Measurements from ENCODE around the gene DENND5A.
"Not testable (repeated sequence)": the region's sequence is repeated elsewhere in the genome, so short reads cannot be mapped to it uniquely, and the experiment has no call there.

DENND5A gene

GRCh38 chr11:9137293-9138132, 127.6 kb downstream of the DENND5A start:
- no peak for DNase-seq

- DNase-seq, result no peak
These were observed 128.4 kb downstream of the DENND5A start for GRCh38 chr11:9136741-9137140.

- DNase-seq, result no peak
These were observed 131.2 kb downstream of the DENND5A start for GRCh38 chr11:9133956-9134355.

- no peak for DNase-seq
These were observed 132.8 kb downstream of the DENND5A start for GRCh38 chr11:9132203-9132878.

- no peak for DNase-seq
These were observed 134.9 kb downstream of the DENND5A start for GRCh38 chr11:9130297-9130696.

- DNase-seq, result no peak
These were observed 138.5 kb downstream of the DENND5A start for GRCh38 chr11:9126636-9127035.

- no peak for DNase-seq
These were observed 139.8 kb downstream of the DENND5A start for GRCh38 chr11:9125185-9125886.

- DNase-seq, result no peak
These were observed 141.4 kb downstream of the DENND5A start for GRCh38 chr11:9123595-9124304.

GRCh38 chr11:9121469-9121796, 143.7 kb downstream of the DENND5A start:
- DNase-seq, result no peak

- no peak for DNase-seq
These were observed 144.3 kb downstream of the DENND5A start for GRCh38 chr11:9120664-9121468.

- DNase-seq, result no peak
These were observed 146.9 kb downstream of the DENND5A start for GRCh38 chr11:9118277-9118676.

- DNase-seq, result no peak
These were observed 153.1 kb downstream of the DENND5A start for GRCh38 chr11:9112075-9112474.

GRCh38 chr11:9109858-9110731, 155.1 kb downstream of the DENND5A start:
- no peak for DNase-seq

GRCh38 chr11:9104580-9104979, 160.6 kb downstream of the DENND5A start:
- no peak for DNase-seq

GRCh38 chr11:9103542-9104276, 161.4 kb downstream of the DENND5A start:
- DNase-seq, result no peak

- peak; percentile 2 for DNase-seq
These were observed 165.5 kb downstream of the DENND5A start for GRCh38 chr11:9099617-9100016.

GRCh38 chr11:9098455-9098854, 166.7 kb downstream of the DENND5A start:
- DNase-seq, result not testable (repeated sequence)

GRCh38 chr11:9097186-9097943, 167.8 kb downstream of the DENND5A start:
- not testable (repeated sequence) for DNase-seq

- no peak for DNase-seq
These were observed 168.7 kb downstream of the DENND5A start for GRCh38 chr11:9096427-9096826.

GRCh38 chr11:9095421-9095820, 169.7 kb downstream of the DENND5A start:
- DNase-seq, result no peak
